ENCODE results near the gene ATRNL1. TPM values are rescaled to one million over a fixed set of nuclear protein-coding genes. Genes with fewer than 3 reads are reported as not detected.

The ATRNL1 gene
- total and polyA plus RNA-seq, 7 experiments from 2014 or later = 0.46 to 1.0 TPM; not detected in 5

- no peak overlapping the region for H3K27ac Mint-ChIP-seq
- ChIA-PET POLR2A (no interaction called here), CTCF (no interaction called here)
- no peak overlapping the region for H3K4me3 Mint-ChIP-seq
- peaks cover 0 to 15% (median 4%) of the 10 kb centered on the region in 11 donors for H3K9me3 Mint-ChIP-seq
- Histone ChIP-seq H3K27me3 (ENCODE audit: control insufficient read depth in 2 of 2, insufficient read depth in 2 of 2, low read length in 2 of 2) (no peaks in the 10 kb centered on the region), H3K4me1 (ENCODE audit: control insufficient read depth in 2 of 2, insufficient read depth in 2 of 2, low read length in 2 of 2) (no peaks in the 10 kb centered on the region), H3K27ac (ENCODE audit: low read depth, low read length) (no peak overlapping the region), H3K9me3 (ENCODE audit: control insufficient read depth in 2 of 3, low read length in 3 of 3) (no peaks in the 10 kb centered on the region), H3K36me3 (ENCODE audit: control insufficient read depth in 2 of 3, insufficient read depth in 3 of 3, low read length in 3 of 3) (no peaks in the 10 kb centered on the region), H3K4me3 (ENCODE audit: low read length) (no peak overlapping the region)
- H3K27me3 Mint-ChIP-seq = peaks cover 0 to 6% (median 0%) of the 10 kb centered on the region in 5 donors
- H3K4me1 Mint-ChIP-seq = no peaks in the 10 kb centered on the region
- ATAC-seq (no peak), DNase-seq (no peak)
- H3K36me3 Mint-ChIP-seq = no peaks in the 10 kb centered on the region
- intact Hi-C loops (cut with micrococcal nuclease) = no loop called here
Observed at GRCh38 chr10:115937768-115938056, 844.5 kb downstream of the ATRNL1 start.

- Histone ChIP-seq H3K27me3 (ENCODE audit: control insufficient read depth in 2 of 2, insufficient read depth in 2 of 2, low read length in 2 of 2) (no peaks in the 10 kb centered on the region), H3K9me3 (ENCODE audit: control insufficient read depth in 2 of 3, low read length in 3 of 3) (no peaks in the 10 kb centered on the region), H3K27ac (ENCODE audit: low read depth, low read length) (no peak overlapping the region), H3K4me3 (ENCODE audit: low read length) (no peak overlapping the region), H3K36me3 (ENCODE audit: control insufficient read depth in 2 of 3, insufficient read depth in 3 of 3, low read length in 3 of 3) (no peaks in the 10 kb centered on the region), H3K4me1 (ENCODE audit: control insufficient read depth in 2 of 2, insufficient read depth in 2 of 2, low read length in 2 of 2) (no peaks in the 10 kb centered on the region)
- ATAC-seq (no peak), DNase-seq (no peak)
- ChIA-PET POLR2A (no interaction called here), CTCF (no interaction called here)
- H3K36me3 Mint-ChIP-seq = no peaks in the 10 kb centered on the region
- peaks cover 0 to 6% (median 0%) of the 10 kb centered on the region in 5 donors for H3K27me3 Mint-ChIP-seq
- intact Hi-C loops (cut with micrococcal nuclease) = no loop called here
- H3K27ac Mint-ChIP-seq = no peak overlapping the region
- no peak overlapping the region for H3K4me3 Mint-ChIP-seq
- H3K4me1 Mint-ChIP-seq = no peaks in the 10 kb centered on the region
- H3K9me3 Mint-ChIP-seq = peaks cover 0 to 21% (median 4%) of the 10 kb centered on the region in 11 donors
Observed at GRCh38 chr10:115939101-115939854, 846.1 kb downstream of the ATRNL1 start.

- no peaks in the 10 kb centered on the region for H3K36me3 Mint-ChIP-seq
- no peak for ATAC-seq
- no peak overlapping the region for H3K4me3 Mint-ChIP-seq
- H3K9me3 Mint-ChIP-seq = peaks cover 0 to 12% (median 0%) of the 10 kb centered on the region in 11 donors
- POLR2A ChIA-PET = interaction anchor here (0.6 kb wide), 1 partner anchor 9 kb away, joined by 4 read pairs; no protein-coding TSS in a partner anchor
- Histone ChIP-seq H3K36me3 (ENCODE audit: control insufficient read depth in 2 of 3, insufficient read depth in 3 of 3, low read length in 3 of 3) (no peaks in the 10 kb centered on the region), H3K27ac (ENCODE audit: low read depth, low read length) (no peak overlapping the region), H3K9me3 (ENCODE audit: control insufficient read depth in 2 of 3, low read length in 3 of 3) (no peaks in the 10 kb centered on the region), H3K27me3 (ENCODE audit: control insufficient read depth in 2 of 2, insufficient read depth in 2 of 2, low read length in 2 of 2) (no peaks in the 10 kb centered on the region), H3K4me3 (ENCODE audit: low read length) (no peak overlapping the region), H3K4me1 (ENCODE audit: control insufficient read depth in 2 of 2, insufficient read depth in 2 of 2, low read length in 2 of 2) (no peaks in the 10 kb centered on the region)
- intact Hi-C loops (cut with micrococcal nuclease) = no loop called here
- no peaks in the 10 kb centered on the region for H3K4me1 Mint-ChIP-seq
- CTCF ChIA-PET = no interaction called here
- peaks cover 0 to 6% (median 0%) of the 10 kb centered on the region in 5 donors for H3K27me3 Mint-ChIP-seq
- no peak overlapping the region for H3K27ac Mint-ChIP-seq
- DNase-seq = no peak
Observed at GRCh38 chr10:115941361-115941771, 848.2 kb downstream of the ATRNL1 start.

- Mint-ChIP-seq H3K9me3 (peaks cover 0 to 12% (median 0%) of the 10 kb centered on the region in 11 donors), H3K4me3 (no peak overlapping the region), H3K4me1 (no peaks in the 10 kb centered on the region), H3K27me3 (peaks cover 0 to 6% (median 0%) of the 10 kb centered on the region in 5 donors), H3K27ac (no peak overlapping the region), H3K36me3 (no peaks in the 10 kb centered on the region)
- intact Hi-C loops (cut with micrococcal nuclease) = no loop called here
- ChIA-PET CTCF (no interaction called here), POLR2A (no interaction called here)
- no peak overlapping the region for H3K27ac ChIP-seq (ENCODE audit: low read depth, low read length)
- H3K9me3 ChIP-seq (ENCODE audit: control insufficient read depth in 2 of 3, low read length in 3 of 3) = no peaks in the 10 kb centered on the region
- no peak for DNase-seq
- no peak for ATAC-seq
- no peaks in the 10 kb centered on the region for H3K4me1 ChIP-seq (ENCODE audit: control insufficient read depth in 2 of 2, insufficient read depth in 2 of 2, low read length in 2 of 2)
- no peak overlapping the region for H3K4me3 ChIP-seq (ENCODE audit: low read length)
- no peaks in the 10 kb centered on the region for H3K27me3 ChIP-seq (ENCODE audit: control insufficient read depth in 2 of 2, insufficient read depth in 2 of 2, low read length in 2 of 2)
- H3K36me3 ChIP-seq (ENCODE audit: control insufficient read depth in 2 of 3, insufficient read depth in 3 of 3, low read length in 3 of 3) = no peaks in the 10 kb centered on the region
Observed at GRCh38 chr10:115942101-115942500, 848.9 kb downstream of the ATRNL1 start.

GRCh38 chr10:115944538-115944937 lies 851.4 kb downstream of the ATRNL1 start:
- CTCF ChIA-PET = no interaction called here
- intact Hi-C loops (cut with micrococcal nuclease) = no loop called here
- H3K27ac Mint-ChIP-seq = no peak overlapping the region
- Histone ChIP-seq H3K4me3 (ENCODE audit: low read length) (no peak overlapping the region), H3K4me1 (ENCODE audit: control insufficient read depth in 2 of 2, insufficient read depth in 2 of 2, low read length in 2 of 2) (no peaks in the 10 kb centered on the region), H3K27me3 (ENCODE audit: control insufficient read depth in 2 of 2, insufficient read depth in 2 of 2, low read length in 2 of 2) (no peaks in the 10 kb centered on the region), H3K27ac (ENCODE audit: low read depth, low read length) (no peak overlapping the region), H3K36me3 (ENCODE audit: control insufficient read depth in 2 of 3, insufficient read depth in 3 of 3, low read length in 3 of 3) (no peaks in the 10 kb centered on the region), H3K9me3 (ENCODE audit: control insufficient read depth in 2 of 3, low read length in 3 of 3) (no peaks in the 10 kb centered on the region)
- ATAC-seq (no peak), DNase-seq (no peak)
- no peak overlapping the region for H3K4me3 Mint-ChIP-seq
- POLR2A ChIA-PET = no interaction called here
- H3K4me1 Mint-ChIP-seq = no peaks in the 10 kb centered on the region
- H3K36me3 Mint-ChIP-seq = no peaks in the 10 kb centered on the region
- H3K9me3 Mint-ChIP-seq = peaks cover 0 to 12% (median 0%) of the 10 kb centered on the region in 11 donors
- H3K27me3 Mint-ChIP-seq = peaks cover 0 to 6% (median 0%) of the 10 kb centered on the region in 5 donors

- H3K36me3 ChIP-seq (ENCODE audit: control insufficient read depth in 2 of 3, insufficient read depth in 3 of 3, low read length in 3 of 3) = no peaks in the 10 kb centered on the region
- no peaks in the 10 kb centered on the region for H3K27me3 ChIP-seq (ENCODE audit: control insufficient read depth in 2 of 2, insufficient read depth in 2 of 2, low read length in 2 of 2)
- ATAC-seq (no peak), DNase-seq (no peak)
- intact Hi-C loops (cut with micrococcal nuclease) = no loop called here
- no peaks in the 10 kb centered on the region for H3K36me3 Mint-ChIP-seq
- H3K4me3 ChIP-seq (ENCODE audit: low read length) = no peak overlapping the region
- H3K4me3 Mint-ChIP-seq = no peak overlapping the region
- ChIA-PET POLR2A (no interaction called here), CTCF (no interaction called here)
- H3K9me3 Mint-ChIP-seq = peaks cover 0 to 12% (median 0%) of the 10 kb centered on the region in 11 donors
- no peak overlapping the region for H3K27ac ChIP-seq (ENCODE audit: low read depth, low read length)
- H3K9me3 ChIP-seq (ENCODE audit: control insufficient read depth in 2 of 3, low read length in 3 of 3) = no peaks in the 10 kb centered on the region
- H3K4me1 Mint-ChIP-seq = no peaks in the 10 kb centered on the region
- H3K27me3 Mint-ChIP-seq = peaks cover 0 to 6% (median 0%) of the 10 kb centered on the region in 5 donors
- H3K4me1 ChIP-seq (ENCODE audit: control insufficient read depth in 2 of 2, insufficient read depth in 2 of 2, low read length in 2 of 2) = no peaks in the 10 kb centered on the region
- no peak overlapping the region for H3K27ac Mint-ChIP-seq
Observed at GRCh38 chr10:115945701-115946445, 852.7 kb downstream of the ATRNL1 start.
